Activated naive CD4-positive, alpha-beta T cell (primary cell): ENCODE data around the gene ZNF750.
A peak's percentile ranks its signal among the peaks of the same experiment; 100 is the strongest.
"Not testable (repeated sequence)": the region's sequence is repeated elsewhere in the genome, so short reads cannot be mapped to it uniquely, and the experiment has no call there.

Experiments used
- DNase-seq, 4 experiments: peaks; one replicate each; lab custom pipeline; 2025; lab: John Stamatoyannopoulos, UW

ZNF750 gene

GRCh38 chr17:82793974-82794630 is 45.7 kb downstream of the ZNF750 start:
- DNase-seq: no peak

- DNase-seq: no peak
Measured at GRCh38 chr17:82791532-82791931, 48.3 kb downstream of the ZNF750 start.

GRCh38 chr17:82790391-82790790 is 49.4 kb downstream of the ZNF750 start:
- DNase-seq: no peak

- DNase-seq: no peak
Measured at GRCh38 chr17:82789806-82790205, 50.0 kb downstream of the ZNF750 start.

- no peak for DNase-seq
Measured at GRCh38 chr17:82789051-82789592, 50.7 kb downstream of the ZNF750 start.

- no peak for DNase-seq
Measured at GRCh38 chr17:82788206-82789001, 51.4 kb downstream of the ZNF750 start.

- DNase-seq: no peak
Measured at GRCh38 chr17:82787081-82787848, 52.6 kb downstream of the ZNF750 start.

GRCh38 chr17:82786427-82786826 is 53.4 kb downstream of the ZNF750 start:
- no peak for DNase-seq

- DNase-seq: not testable (repeated sequence)
Measured at GRCh38 chr17:82785581-82785980, 54.2 kb downstream of the ZNF750 start.

- DNase-seq: no peak
Measured at GRCh38 chr17:82783498-82783897, 56.3 kb downstream of the ZNF750 start.

- no peak for DNase-seq
Measured at GRCh38 chr17:82782657-82783207, 57.1 kb downstream of the ZNF750 start.

GRCh38 chr17:82781894-82782274 is 57.9 kb downstream of the ZNF750 start:
- DNase-seq: peak; percentile 45 to 86 (median 76)

- DNase-seq: no peak
Measured at GRCh38 chr17:82780971-82781893, 58.6 kb downstream of the ZNF750 start.

- no peak for DNase-seq
Measured at GRCh38 chr17:82780195-82780594, 59.6 kb downstream of the ZNF750 start.

GRCh38 chr17:82779541-82779940 is 60.3 kb downstream of the ZNF750 start:
- DNase-seq: no peak
